ENCODE data around the gene JAM3. TPM values are rescaled to one million over a fixed set of nuclear protein-coding genes. Genes with fewer than 3 reads are reported as not detected.

Gene JAM3
- total and polyA plus RNA-seq, 2 donors (not counting 1 experiment from before 2014, with no cell fraction given): 13.5 to 29.6 TPM

DNA sequence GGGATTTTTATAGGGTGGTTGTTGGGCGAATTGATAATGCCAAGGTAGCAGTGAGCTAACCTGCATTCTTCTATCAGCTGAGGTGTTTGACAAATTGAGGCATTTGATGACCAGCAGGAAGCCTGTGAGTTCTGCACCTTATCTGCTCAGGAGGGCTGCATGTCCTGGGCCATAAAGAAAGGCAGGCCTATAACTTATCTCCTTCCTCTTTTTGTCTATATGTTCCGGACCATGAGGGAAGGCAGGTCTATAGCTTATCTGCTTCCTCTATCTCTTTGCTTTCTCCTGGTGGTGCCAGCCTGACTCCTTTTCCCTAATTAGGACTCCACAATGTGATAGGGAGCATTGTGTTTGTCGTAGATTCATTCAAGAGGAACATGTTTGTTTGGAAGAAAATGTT, 8.6 kb upstream of the JAM3 start:
- H3K4me3 Mint-ChIP-seq: no peak overlapping the region
- Histone ChIP-seq H2AFZ (ENCODE audit: insufficient read depth, low read depth, low read length, poor library complexity, severe bottlenecking) (no peak overlapping the region), H3K4me3 (ENCODE audit: control extremely low read depth in 1 of 5, extremely low read depth in 1 of 5, insufficient read depth in 1 of 5, low read depth in 2 of 5, low read length in 4 of 5) (no peak overlapping the region), H3K36me3 (replicated peaks in 1 of 2; ENCODE audit: control extremely low read depth in 1 of 2, control insufficient read depth in 1 of 2, extremely low read depth in 1 of 2, insufficient read depth in 2 of 2, low read length in 1 of 2) (no peaks in the 10 kb centered on the region), H3K27me3 (replicated peaks in 1 of 4; ENCODE audit: control extremely low read depth in 1 of 4, control insufficient read depth in 3 of 4, insufficient read depth in 4 of 4, low read length in 3 of 4) (peaks cover 0 to 11% (median 7%) of the 10 kb centered on the region in 4 experiments), H4K20me1 (ENCODE audit: control insufficient read depth, insufficient read depth, low read length, poor library complexity, severe bottlenecking) (no peaks in the 10 kb centered on the region), H3K79me2 (ENCODE audit: control insufficient read depth, insufficient read depth, low read length) (no peaks in the 10 kb centered on the region), H3K9ac (ENCODE audit: low read length) (no peak overlapping the region), H3K9me3 (ENCODE audit: control extremely low read depth in 1 of 3, control insufficient read depth in 2 of 3, insufficient read depth in 1 of 3, low read length in 2 of 3) (no peaks in the 10 kb centered on the region), H3K27ac (ENCODE audit: low read length in 2 of 2) (no peak overlapping the region), H3K4me1 (ENCODE audit: control insufficient read depth in 2 of 2, insufficient read depth in 2 of 2, low read length in 2 of 2) (no peaks in the 10 kb centered on the region), H3K4me2 (replicated peaks; ENCODE audit: low read depth, low read length, poor library complexity, severe bottlenecking) (no peak overlapping the region)
- 35% methylated on average over 2 of the region's 3 CpGs for WGBS (ENCODE audit: insufficient coverage)
- no peak overlapping the region for H3K27ac Mint-ChIP-seq
- no peak for TF ChIP-seq EZH2 (IDR thresholded peaks at IDR 0.05; ENCODE audit: borderline replicate concordance, insufficient read depth, low read depth, low read length, poor library complexity, severe bottlenecking)
- TF ChIP-seq, protein P1, sequence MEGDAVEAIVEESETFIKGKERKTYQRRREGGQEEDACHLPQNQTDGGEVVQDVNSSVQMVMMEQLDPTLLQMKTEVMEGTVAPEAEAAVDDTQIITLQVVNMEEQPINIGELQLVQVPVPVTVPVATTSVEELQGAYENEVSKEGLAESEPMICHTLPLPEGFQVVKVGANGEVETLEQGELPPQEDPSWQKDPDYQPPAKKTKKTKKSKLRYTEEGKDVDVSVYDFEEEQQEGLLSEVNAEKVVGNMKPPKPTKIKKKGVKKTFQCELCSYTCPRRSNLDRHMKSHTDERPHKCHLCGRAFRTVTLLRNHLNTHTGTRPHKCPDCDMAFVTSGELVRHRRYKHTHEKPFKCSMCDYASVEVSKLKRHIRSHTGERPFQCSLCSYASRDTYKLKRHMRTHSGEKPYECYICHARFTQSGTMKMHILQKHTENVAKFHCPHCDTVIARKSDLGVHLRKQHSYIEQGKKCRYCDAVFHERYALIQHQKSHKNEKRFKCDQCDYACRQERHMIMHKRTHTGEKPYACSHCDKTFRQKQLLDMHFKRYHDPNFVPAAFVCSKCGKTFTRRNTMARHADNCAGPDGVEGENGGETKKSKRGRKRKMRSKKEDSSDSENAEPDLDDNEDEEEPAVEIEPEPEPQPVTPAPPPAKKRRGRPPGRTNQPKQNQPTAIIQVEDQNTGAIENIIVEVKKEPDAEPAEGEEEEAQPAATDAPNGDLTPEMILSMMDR (IDR thresholded peaks at IDR 0.05): no peak
- no peak for DNase-seq
- POLR2A ChIA-PET: no interaction called here
- H3K9me3 Mint-ChIP-seq (ENCODE audit: insufficient read depth): no peaks in the 10 kb centered on the region
- no peak for ATAC-seq (ENCODE audit: low read depth)
- CTCF ChIA-PET: interaction anchor here (1.1 to 4.5 kb wide), 2 partner anchors 10 to 38 kb away, joined by 3 to 21 read pairs; no protein-coding TSS in a partner anchor
- peaks cover 53% of the 10 kb centered on the region for H3K27me3 Mint-ChIP-seq
- intact Hi-C loops (cut with micrococcal nuclease): no loop called here
- no peaks in the 10 kb centered on the region for H3K4me1 Mint-ChIP-seq

DNA sequence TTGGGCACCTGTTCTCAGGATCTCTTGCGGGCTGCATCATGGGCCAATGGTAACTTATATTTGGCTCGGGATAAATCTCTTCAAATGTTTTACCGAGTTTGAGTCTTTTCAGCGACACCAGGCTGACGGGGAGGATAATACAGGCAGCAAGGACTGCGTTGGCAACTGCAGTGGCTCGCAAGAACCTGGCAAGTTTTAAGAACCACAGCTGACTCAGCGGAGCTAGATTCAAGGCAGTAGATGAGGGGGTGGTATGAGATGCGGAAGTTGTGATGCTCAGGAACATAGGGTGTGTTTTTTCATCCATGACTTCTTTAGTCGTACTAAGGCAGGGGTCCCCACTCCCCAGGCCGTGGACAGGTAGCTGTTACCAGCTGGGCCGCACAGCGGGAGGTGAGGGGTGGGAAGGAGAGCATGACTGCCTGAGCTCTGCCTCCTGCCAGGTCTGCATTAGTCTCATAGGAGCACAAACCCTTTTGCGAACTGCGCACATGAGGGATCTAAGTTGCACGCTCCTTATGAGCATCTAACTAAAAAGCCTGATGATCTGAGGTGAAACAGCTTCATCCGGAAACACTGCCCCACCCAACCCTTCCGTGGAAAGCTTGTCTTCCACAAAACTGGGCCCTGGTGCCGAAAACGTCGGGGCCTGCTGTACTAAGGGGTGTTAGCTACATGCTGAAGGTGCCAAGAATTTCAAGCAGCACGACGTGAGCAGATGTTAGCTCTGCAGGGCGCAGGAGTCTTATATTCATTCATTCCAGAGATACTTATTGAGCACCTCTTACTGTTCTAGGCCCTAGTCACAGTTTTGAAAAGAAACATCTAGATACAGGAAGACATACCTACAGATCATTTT, 6.4 kb upstream of the JAM3 start:
- Histone ChIP-seq H3K27me3 (replicated peaks in 1 of 4; ENCODE audit: control extremely low read depth in 1 of 4, control insufficient read depth in 3 of 4, insufficient read depth in 4 of 4, low read length in 3 of 4) (peaks cover 0 to 11% (median 7%) of the 10 kb centered on the region in 4 experiments), H3K9me3 (ENCODE audit: control extremely low read depth in 1 of 3, control insufficient read depth in 2 of 3, insufficient read depth in 1 of 3, low read length in 2 of 3) (no peaks in the 10 kb centered on the region), H4K20me1 (ENCODE audit: control insufficient read depth, insufficient read depth, low read length, poor library complexity, severe bottlenecking) (no peaks in the 10 kb centered on the region), H3K4me3 (ENCODE audit: control extremely low read depth in 1 of 5, extremely low read depth in 1 of 5, insufficient read depth in 1 of 5, low read depth in 2 of 5, low read length in 4 of 5) (no peak overlapping the region), H3K4me1 (ENCODE audit: control insufficient read depth in 2 of 2, insufficient read depth in 2 of 2, low read length in 2 of 2) (no peaks in the 10 kb centered on the region), H2AFZ (ENCODE audit: insufficient read depth, low read depth, low read length, poor library complexity, severe bottlenecking) (no peak overlapping the region), H3K4me2 (replicated peaks; ENCODE audit: low read depth, low read length, poor library complexity, severe bottlenecking) (no peak overlapping the region), H3K36me3 (replicated peaks in 1 of 2; ENCODE audit: control extremely low read depth in 1 of 2, control insufficient read depth in 1 of 2, extremely low read depth in 1 of 2, insufficient read depth in 2 of 2, low read length in 1 of 2) (no peaks in the 10 kb centered on the region), H3K9ac (ENCODE audit: low read length) (no peak overlapping the region), H3K79me2 (ENCODE audit: control insufficient read depth, insufficient read depth, low read length) (peaks cover 2% of the 10 kb centered on the region), H3K27ac (ENCODE audit: low read length in 2 of 2) (no peak overlapping the region)
- TF ChIP-seq, protein P1 (IDR thresholded peaks at IDR 0.05): no peak
- TF ChIP-seq EZH2 (IDR thresholded peaks at IDR 0.05; ENCODE audit: borderline replicate concordance, insufficient read depth, low read depth, low read length, poor library complexity, severe bottlenecking): no peak
- intact Hi-C loops (cut with micrococcal nuclease): no loop called here
- H3K27me3 Mint-ChIP-seq: peaks cover 52% of the 10 kb centered on the region
- ChIA-PET POLR2A (no interaction called here), CTCF (interaction anchor here (0.6 to 4.5 kb wide), 4 partner anchors 9 to 146 kb away, joined by 3 to 21 read pairs (median 3); no protein-coding TSS in a partner anchor)
- 81% methylated on average over 21 of the region's 24 CpGs for WGBS (ENCODE audit: insufficient coverage)
- ATAC-seq (ENCODE audit: low read depth): no peak
- H3K4me1 Mint-ChIP-seq: no peaks in the 10 kb centered on the region
- no peak overlapping the region for H3K27ac Mint-ChIP-seq
- H3K4me3 Mint-ChIP-seq: no peak overlapping the region
- no peaks in the 10 kb centered on the region for H3K9me3 Mint-ChIP-seq (ENCODE audit: insufficient read depth)
- no peak for DNase-seq

All from B cell (primary cell).